Stimulated activated CD8-positive, alpha-beta memory T cell treated with anti-CD3 and anti-CD28 coated beads, Interleukin-12 subunit alpha, Interleukin-12 subunit beta, amount 100 ng/mL, for 24 hours (primary cell): ENCODE data around the gene GNAZ.

Experiments used
- DNase-seq: peaks from one replicate; pipeline ENCODE4 v3.0.0-alpha.2; 2020; ENCODE audit errors: extremely low read depth

Gene GNAZ

DNA sequence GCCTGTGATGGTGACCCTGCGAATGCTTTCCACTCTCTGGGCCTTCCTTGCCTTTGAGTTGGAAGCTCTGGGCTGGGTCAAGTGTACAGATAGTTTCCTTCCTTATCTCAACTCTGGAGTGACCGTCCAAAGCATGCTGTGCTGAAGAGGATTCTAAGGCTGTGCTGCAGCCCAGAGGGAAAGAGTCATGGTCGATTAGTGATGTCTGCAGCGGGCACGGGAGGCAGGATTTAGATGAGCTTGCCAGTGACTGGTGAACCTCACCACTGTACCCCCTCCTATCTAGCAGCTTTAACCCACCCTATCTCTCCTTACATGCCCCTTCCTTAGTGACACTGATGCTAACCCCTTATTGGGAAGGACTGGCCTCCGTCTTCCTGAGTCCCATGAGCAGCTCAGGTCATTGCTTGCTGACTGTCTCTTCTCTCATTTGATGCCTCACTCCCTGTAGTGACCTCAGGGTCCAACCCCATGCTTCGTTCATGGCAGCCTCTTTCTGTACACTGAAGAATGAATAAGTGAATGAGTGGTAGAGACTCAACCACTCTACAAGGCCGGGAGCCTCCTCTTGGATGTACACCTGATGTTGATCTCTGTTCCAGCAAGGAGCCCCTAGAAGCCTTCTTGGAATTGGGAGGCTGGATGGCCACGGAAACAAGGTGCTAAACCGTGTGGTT lies 6.7 kb downstream of the GNAZ start:
- no peak for DNase-seq

DNA sequence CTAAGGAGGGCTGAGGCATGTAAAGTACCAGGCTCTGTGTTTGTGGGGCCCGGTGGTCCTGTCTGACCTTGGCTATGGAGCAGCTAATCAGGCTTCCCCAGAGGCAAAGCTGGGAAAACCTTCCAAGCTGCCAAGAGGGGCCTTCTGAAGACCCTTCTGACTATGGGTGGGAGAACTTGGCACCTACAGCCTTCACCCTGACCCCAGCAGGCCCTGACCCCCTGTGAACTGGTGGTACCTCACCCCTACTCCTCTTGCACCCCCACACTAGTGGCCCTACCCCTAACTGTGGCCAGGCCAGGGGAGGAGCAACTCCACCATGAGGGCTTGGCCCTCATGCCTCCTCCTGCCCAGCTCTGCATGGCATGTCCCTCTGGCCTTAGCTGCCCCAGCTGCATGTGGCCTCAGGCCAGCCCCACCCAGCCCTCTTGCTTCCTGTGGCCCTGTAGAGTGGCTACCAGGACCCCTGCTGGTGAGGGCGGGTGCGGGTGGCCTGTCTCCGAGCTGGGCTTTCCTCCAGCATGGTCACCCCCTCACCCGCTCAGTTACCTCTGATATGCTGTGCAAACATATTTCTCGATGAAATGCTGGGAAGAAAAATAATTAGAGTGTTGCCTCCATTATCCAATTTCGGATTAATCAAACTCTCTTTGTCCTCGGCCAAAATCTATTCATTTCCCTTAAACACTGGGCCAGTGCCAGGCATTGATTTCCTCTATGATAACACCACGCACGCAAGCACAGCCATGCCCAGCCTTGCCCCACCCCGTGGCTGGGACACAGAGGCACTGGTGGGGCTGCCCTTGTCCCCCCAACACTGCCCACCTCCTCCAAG lies 7.5 kb downstream of the GNAZ start:
- no peak for DNase-seq

DNA sequence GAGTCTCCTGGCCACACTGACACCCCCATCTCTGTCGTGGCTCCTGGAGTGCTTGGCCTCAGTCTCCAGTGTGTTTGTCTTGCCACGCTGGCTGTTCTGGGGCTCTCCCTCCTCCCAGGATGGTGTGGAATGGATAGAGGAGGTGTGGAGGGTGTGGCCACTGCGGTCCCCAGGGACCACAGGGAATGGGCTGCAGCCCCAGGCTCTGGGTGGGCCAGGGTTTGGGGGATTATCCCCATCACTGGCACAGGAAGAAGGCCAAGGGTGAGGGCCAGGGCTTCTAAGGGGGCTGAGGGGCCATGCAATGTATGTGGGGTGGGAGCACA lies 8.1 kb downstream of the GNAZ start:
- DNase-seq: no peak

GRCh38 chr22:23079240-23079768 lies 9.0 kb downstream of the GNAZ start:
- DNase-seq: no peak

- no peak for DNase-seq
Measured at GRCh38 chr22:23079814-23080521, 9.6 kb downstream of the GNAZ start.

DNA sequence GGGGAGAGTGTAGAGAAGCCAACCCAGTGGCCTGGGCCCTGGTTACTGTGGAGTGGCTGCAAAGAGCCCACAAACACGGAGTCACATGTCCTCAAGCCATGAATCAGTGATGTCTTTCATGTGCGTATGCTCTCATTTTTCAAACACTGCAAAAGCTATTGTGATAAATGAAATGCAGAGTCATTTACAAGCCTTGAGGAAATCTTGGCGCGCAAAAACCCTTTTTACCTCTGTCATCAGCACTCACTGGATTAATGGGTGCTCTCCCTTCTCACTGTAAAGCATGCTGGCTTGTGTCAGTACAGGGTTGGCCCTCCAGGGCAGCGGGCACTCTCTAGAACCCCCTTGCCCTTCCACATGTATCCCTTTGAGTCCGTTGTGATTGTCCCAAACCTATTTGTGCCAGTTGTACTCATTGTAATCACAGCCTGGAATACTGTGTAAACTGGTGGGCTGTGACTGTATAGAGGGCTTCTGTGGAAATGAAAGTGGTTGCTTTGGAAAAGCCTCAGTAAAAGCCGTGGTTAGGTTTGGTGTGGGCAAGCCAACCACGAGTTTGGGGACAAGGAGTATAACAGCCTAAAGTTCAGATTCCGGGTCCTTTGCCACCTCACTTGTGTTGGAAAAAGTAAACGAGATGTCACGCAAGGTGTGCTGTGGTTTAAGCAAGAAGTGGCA lies 10.4 kb downstream of the GNAZ start:
- DNase-seq: no peak

- DNase-seq: no peak
Measured at GRCh38 chr22:23082534-23083314, 12.4 kb downstream of the GNAZ start.

- DNase-seq: no peak
Measured at GRCh38 chr22:23083315-23084021, 13.1 kb downstream of the GNAZ start.

DNA sequence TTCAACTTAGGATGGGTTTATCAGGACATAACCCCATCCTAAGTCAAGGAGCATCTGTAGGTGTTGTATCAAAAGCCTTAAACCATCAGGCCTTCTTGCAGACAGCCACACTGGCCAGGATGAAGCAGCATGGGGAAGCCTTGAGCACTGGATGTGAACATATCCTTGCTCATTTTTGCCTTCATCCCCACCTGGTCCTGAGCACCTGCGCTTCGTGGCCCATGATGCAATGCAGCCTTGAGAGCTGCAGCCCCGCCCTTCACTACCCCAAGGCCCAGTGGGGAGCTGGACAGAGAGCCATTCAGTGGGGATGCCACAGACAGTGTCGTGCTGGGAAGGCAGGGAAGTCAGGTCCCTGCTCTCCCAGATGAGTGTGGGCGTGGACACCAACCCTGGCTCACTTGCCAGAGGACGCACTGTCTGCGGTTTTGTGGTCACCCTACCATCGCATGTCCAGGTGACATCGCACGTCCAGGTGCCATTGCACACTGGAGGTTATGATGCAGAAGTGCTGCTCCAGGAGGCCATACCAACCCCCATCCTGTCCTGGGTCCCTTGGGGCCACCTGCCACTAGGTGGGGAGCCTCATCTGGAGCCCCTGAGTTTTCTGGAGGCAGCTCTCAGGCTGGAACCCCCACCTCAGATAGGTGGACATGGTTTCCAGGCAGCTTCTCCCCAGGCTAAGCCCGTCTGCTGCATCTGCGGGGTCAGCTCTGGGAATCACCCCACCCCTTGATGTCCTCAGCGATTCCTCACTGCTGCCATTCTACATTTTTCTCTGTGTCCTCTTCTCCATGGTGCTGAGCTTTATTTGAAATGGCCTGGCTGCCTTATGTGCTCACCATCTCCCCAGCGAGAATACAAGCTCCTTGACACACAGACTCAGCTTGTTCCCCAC lies 14.4 kb downstream of the GNAZ start:
- no peak for DNase-seq

DNA sequence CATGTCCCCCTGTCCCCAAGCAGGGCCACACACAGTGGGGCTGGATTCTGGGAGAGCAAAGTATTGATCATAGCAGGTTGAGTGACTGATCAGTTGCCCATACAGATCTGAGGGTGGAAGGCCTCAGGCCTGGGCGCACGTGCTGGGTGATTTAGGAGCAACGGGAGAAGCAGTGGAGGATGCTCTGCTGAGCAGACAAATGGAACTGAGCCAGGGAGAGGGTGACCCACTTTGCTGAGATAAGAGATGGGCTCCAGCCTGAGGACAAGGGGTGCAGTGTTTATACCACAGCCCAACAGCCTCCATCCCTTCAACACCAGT lies 15.0 kb downstream of the GNAZ start:
- DNase-seq: no peak

DNA sequence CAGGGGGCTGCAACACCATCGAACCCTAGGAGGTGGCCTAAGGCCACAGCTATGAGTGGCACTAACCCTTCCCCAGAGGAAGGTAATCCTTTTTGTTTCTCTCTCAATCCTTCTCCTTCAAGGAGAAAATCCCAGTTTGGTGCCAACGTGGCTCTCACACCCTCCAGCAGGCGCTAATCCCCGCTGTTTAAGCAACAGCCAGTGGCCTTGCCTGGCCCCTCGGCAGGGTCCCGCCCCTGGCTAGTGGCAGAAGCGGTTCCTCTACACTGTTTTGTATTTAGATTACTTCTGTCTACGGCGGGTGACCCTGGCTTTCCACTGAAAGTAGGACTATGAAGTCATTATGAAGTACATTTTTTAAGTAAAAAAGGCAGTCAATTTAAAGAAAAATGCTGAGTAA lies 15.5 kb downstream of the GNAZ start:
- no peak for DNase-seq

DNA sequence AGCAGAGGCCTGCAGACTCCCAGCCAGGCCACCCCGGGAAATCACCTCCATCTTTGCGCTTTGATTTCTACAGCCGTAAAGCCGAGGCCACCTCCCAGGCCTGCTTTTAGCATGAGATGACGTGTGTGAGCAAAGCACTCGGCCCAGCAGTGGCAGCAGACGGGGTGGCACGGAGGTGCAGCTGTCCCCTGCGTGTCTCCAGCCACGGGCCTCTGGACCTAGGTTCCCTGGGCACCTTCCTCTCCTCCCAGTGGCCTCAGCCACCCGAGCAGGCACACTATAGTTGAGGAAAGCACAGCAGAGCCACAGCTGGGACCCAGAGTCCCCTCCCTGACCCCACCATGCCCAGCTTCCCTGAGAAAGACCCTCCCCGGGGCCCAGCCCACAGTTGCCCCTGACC lies 15.9 kb downstream of the GNAZ start:
- no peak for DNase-seq

DNA sequence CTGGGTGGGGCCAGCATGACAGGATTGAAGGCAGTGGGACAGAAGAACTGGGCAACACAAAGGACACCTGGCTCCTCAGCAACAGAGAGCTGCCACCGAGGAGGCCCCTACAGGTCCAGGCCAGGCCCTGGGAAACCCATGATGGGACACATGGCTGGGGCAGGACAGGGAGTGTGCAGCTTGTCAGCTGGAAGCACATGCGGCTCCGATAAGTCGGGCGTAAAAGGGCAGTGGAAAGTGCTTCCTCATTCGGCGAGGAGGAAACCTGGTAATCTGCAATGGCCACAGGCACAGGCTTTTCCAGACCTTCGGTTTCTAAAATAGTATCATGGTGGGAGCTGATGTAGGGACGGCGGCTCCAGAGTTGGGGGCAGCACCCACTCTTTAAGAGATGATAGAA lies 16.5 kb downstream of the GNAZ start:
- no peak for DNase-seq

DNA sequence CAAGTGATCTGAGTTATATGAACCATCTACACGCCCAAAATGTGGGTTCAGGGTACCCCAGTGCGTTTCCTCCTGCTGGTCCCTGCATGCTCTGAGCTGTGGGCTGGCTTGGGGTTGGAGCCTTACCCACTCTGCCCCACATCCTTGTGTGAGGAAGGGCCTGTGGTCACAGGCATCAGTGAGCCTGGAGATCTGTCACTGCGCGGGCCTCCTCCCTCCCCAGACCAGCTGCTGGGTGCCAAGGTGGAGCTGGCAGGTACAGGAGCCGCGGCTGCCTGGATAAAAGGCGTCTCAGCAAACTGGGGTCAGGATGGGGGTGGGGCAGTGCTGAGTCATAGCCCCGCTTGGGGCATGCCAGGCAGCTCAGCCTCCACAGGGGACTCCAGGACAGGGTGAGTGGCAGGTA lies 17.9 kb downstream of the GNAZ start:
- no peak for DNase-seq

- DNase-seq: no peak
Measured at GRCh38 chr22:23089010-23089409, 18.7 kb downstream of the GNAZ start.

- no peak for DNase-seq
Measured at GRCh38 chr22:23089633-23090456, 19.5 kb downstream of the GNAZ start.

GRCh38 chr22:23090457-23090835 lies 20.1 kb downstream of the GNAZ start:
- DNase-seq: no peak

DNA sequence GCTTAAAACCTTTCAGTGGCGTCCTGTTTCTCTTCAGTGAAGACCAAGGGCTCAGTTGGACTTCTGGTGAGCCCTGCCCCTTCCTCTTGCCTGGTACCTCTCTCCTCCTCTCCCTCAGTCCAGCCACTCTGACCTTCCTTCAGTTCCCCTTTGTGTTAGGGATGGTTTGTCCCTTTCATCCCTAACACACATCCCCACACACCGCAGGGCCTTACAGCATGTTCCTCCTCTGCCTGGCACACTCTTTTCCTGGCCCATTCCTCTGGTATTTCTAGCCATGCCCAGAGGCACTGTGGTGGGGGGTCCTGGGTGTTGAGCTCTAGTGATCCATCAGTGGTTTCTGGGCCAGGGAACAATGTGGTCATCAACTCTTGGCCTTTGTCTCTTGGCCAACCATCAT lies 21.4 kb downstream of the GNAZ start:
- DNase-seq: no peak
